Measurements from ENCODE around the gene EPHB1.

Gene EPHB1

DNA sequence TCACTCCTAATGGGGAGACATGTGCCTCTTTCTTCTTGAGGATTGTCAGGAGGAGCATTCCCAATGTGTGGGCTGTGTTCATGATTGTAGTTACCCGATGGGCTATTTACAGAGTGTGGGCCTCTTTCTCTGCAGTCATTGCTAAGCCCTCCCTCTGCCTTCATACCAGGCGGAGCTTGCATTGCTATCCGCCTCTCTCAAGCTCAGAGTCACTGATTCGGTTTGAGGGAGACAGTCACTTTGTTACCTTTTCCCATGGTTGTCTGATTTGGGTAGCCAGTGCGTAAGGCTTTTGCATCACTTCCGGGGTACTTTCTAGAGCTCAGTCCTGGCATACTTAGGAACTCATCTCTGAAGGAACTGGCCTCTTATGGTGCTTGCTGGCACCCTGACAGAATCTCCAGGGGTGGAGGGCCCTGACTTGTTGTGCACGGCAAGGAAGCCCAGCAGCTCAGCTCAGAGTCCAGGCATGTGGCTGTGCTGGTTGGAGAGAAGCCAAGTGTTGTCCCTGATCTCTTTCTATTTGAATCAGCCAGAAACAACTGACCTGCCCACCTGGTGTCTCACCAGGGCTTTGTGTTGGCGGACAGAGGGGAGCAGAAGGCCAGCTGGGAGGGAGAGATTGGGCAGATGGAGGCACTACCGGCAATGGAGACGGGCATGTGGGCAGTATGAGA, 79.8 kb downstream of the EPHB1 start:
- TF ChIP-seq, protein P1, sequence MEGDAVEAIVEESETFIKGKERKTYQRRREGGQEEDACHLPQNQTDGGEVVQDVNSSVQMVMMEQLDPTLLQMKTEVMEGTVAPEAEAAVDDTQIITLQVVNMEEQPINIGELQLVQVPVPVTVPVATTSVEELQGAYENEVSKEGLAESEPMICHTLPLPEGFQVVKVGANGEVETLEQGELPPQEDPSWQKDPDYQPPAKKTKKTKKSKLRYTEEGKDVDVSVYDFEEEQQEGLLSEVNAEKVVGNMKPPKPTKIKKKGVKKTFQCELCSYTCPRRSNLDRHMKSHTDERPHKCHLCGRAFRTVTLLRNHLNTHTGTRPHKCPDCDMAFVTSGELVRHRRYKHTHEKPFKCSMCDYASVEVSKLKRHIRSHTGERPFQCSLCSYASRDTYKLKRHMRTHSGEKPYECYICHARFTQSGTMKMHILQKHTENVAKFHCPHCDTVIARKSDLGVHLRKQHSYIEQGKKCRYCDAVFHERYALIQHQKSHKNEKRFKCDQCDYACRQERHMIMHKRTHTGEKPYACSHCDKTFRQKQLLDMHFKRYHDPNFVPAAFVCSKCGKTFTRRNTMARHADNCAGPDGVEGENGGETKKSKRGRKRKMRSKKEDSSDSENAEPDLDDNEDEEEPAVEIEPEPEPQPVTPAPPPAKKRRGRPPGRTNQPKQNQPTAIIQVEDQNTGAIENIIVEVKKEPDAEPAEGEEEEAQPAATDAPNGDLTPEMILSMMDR (IDR thresholded peaks at IDR 0.05; ENCODE audit: insufficient read depth, low read length, missing control alignments): no peak
- no peak for DNase-seq (ENCODE audit: low read depth, low spot score)
- ChIA-PET CTCF (no interaction called here), POLR2A (no interaction called here)
- H3K4me3 ChIP-seq (ENCODE audit: low read depth, low read length): no peak overlapping the region

DNA sequence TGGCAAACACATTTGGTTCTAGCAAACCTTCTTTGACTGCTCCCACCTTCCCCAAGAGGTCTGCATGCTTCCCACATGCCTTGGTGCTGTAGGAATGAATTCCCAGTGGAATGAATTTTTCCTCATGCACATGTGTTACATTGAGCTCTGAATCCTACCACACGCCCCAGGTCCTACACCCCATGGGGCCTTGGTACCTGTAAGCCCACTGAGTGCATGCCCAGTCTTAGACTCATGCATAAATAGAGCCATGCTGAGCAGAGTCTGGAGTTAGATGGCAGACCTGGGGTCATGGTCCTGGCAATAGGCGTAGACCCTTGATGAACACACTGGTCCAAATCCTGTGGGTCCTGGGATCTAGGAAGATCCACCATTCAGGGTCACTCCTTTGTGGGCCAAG, 81.8 kb downstream of the EPHB1 start:
- H3K4me3 ChIP-seq (ENCODE audit: low read depth, low read length): no peak overlapping the region
- TF ChIP-seq, protein P1 (IDR thresholded peaks at IDR 0.05; ENCODE audit: insufficient read depth, low read length, missing control alignments): no peak
- DNase-seq (ENCODE audit: low read depth, low spot score): no peak
- POLR2A ChIA-PET: no interaction called here
- CTCF ChIA-PET: no interaction called here

DNA sequence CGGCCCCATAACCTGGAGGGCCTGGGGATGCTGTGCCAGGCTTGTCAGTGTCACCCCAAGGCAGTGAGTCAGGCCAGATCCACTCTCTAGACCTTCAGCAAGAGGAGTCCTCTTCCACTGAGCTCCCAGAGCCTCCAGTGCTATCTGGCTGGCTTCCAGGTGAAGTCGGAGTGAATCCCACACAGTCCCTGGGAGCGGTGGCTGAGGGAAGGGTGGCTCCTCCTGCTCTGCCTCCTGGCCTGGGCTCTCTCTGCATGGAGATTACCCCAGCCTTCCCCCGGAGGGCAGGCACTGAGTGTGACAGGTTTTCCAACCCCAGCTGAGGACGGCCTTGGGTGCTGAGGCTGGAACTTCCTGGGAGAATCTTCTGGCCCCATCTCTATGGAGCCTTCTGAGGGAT, 82.7 kb downstream of the EPHB1 start:
- CTCF ChIA-PET: no interaction called here
- no peak overlapping the region for H3K4me3 ChIP-seq (ENCODE audit: low read depth, low read length)
- TF ChIP-seq, protein P1 (IDR thresholded peaks at IDR 0.05; ENCODE audit: insufficient read depth, low read length, missing control alignments): no peak

DNA sequence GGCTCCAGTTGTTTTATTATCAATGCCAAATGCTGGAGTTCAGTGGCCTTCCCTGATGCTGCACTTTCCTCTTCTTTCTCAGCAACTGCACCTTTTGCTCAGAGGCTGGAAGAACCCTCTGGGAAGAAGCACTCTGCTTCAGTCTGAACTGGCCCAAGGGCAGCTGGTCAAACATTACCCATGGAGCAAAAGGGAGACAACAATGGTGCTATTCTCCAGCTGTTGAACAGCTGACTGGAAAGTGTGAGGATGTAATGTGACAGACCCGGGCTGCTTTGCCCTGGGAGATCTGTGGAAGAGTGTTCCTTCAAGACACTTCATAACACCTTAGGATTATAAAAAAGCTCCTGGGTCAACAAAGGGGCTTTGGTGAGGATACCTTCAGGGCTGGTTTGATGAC, 84.9 kb downstream of the EPHB1 start:
- H3K4me3 ChIP-seq (ENCODE audit: low read depth, low read length): no peak overlapping the region
- ChIA-PET CTCF (no interaction called here), POLR2A (no interaction called here)
- TF ChIP-seq, protein P1 (IDR thresholded peaks at IDR 0.05; ENCODE audit: insufficient read depth, low read length, missing control alignments): no peak
- no peak for DNase-seq (ENCODE audit: low read depth, low spot score)

More for the DNA sequence above, 82.7 kb downstream of the EPHB1 start:
- DNase-seq (ENCODE audit: low read depth, low spot score): no peak
- POLR2A ChIA-PET: no interaction called here

DNA sequence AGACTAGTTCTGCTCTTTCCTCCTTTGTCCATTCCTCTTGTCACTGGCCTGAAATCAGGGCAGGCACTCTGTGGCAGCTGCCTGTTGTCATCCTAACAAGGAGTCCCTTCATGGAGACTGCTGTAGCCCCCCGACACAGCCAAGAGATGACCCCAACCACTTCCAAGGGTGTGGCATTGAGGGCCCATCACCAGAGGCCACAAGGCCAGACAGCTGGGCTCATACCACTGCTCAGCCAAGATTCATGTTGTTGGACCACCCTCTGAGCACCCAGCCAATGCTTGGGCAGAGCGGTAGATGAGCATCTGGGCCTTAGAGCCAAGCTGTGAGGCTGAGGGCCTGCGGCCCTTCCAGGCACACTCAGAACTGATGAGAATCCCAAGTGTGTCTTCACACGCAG, 85.4 kb downstream of the EPHB1 start:
- DNase-seq (ENCODE audit: low read depth, low spot score): no peak
- ChIA-PET POLR2A (no interaction called here), CTCF (no interaction called here)
- TF ChIP-seq, protein P1 (IDR thresholded peaks at IDR 0.05; ENCODE audit: insufficient read depth, low read length, missing control alignments): no peak
- no peak overlapping the region for H3K4me3 ChIP-seq (ENCODE audit: low read depth, low read length)

DNA sequence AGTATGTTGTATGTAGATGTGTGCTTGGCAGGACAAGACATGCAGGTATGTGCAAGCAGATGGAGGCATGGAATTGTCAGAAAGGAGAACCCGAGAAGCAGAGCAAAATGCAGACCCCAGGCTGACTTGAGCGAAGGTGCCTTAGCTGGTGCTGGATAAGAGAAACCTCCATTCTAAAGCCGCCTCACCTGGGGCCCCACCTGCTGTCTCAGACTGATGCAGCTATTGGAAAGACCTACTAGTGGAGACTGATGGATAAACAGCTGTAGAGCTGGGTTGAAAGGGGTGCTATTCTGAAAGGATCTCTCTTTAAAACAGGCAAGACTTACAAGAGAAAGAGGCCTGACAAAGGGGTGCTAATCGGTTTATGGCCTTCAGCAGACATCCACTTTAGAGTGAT, 86.2 kb downstream of the EPHB1 start:
- H3K4me3 ChIP-seq (ENCODE audit: low read depth, low read length): no peak overlapping the region
- DNase-seq (ENCODE audit: low read depth, low spot score): no peak
- CTCF ChIA-PET: no interaction called here
- POLR2A ChIA-PET: no interaction called here
- TF ChIP-seq, protein P1 (IDR thresholded peaks at IDR 0.05; ENCODE audit: insufficient read depth, low read length, missing control alignments): no peak

Measured in AG04449 (cell line).